ENCODE results near the gene SLC38A10.

- no peak for TF ChIP-seq POLR2A (IDR thresholded peaks at IDR 0.05; ENCODE audit: low read depth, low read length)
- no peak for TF ChIP-seq CBX5 (IDR thresholded peaks at IDR 0.05; ENCODE audit: low read depth)
- TF ChIP-seq GABPA (IDR thresholded peaks at IDR 0.05; ENCODE audit: low read depth), result no peak
- TF ChIP-seq PAX5 (IDR thresholded peaks at IDR 0.05; ENCODE audit: borderline replicate concordance, low read depth, low read length), result no peak
- no peak for TF ChIP-seq CTCF (IDR thresholded peaks at IDR 0.05 in 2 of 3, conservative IDR thresholded peaks at IDR 0.05 in 1 of 3; ENCODE audit: control insufficient read depth in 2 of 3, extremely low read depth in 1 of 3, insufficient read depth in 1 of 3, low read depth in 3 of 3, low read length in 3 of 3)
- TF ChIP-seq CHD2 (IDR thresholded peaks at IDR 0.05; ENCODE audit: borderline replicate concordance, low read depth, low read length), result no peak
- no peak for TF ChIP-seq CEBPB (IDR thresholded peaks at IDR 0.05; ENCODE audit: borderline replicate concordance in 1 of 2, low read depth in 2 of 2, low read length in 2 of 2)
- TF ChIP-seq TAF1 (IDR thresholded peaks at IDR 0.05; ENCODE audit: borderline replicate concordance, low read depth, low read length), result no peak
- no peak for TF ChIP-seq ZNF217 (IDR thresholded peaks at IDR 0.05)
- TF ChIP-seq EZH2 (IDR thresholded peaks at IDR 0.05; ENCODE audit: borderline replicate concordance, control insufficient read depth, low read depth, low read length), result no peak
- no peak for TF ChIP-seq RAD51 (IDR thresholded peaks at IDR 0.05)
Measured at GRCh38 chr17:81210868-81211267, 84.2 kb downstream of the SLC38A10 start.
